CD4-positive, alpha-beta memory T cell (primary cell): ENCODE data around the gene DZIP1. TPM values are rescaled to one million over a fixed set of nuclear protein-coding genes. Genes with fewer than 3 reads are reported as not detected.
"Not testable (repeated sequence)": the region's sequence is repeated elsewhere in the genome, so short reads cannot be mapped to it uniquely, and the experiment has no call there.

Source experiments
- CTCF ChIA-PET: fragments of 350-600 bp; sonication (Branson Sonifier 250); formaldehyde crosslinking; loops from one replicate; lab custom pipeline; 2021; ENCODE audit warnings: inconsistent platforms; ENCODE audit not compliant: partially characterized antibody; lab: Charles Lee
- POLR2A ChIA-PET: fragments of 350-600 bp; sonication (Branson Sonifier 250); formaldehyde crosslinking; loops from one replicate; lab custom pipeline; 2021; ENCODE audit not compliant: partially characterized antibody; lab: Charles Lee
- DNase-seq, 5 donors: peaks; one replicate each; pipeline versions ENCODE4 v3.0.0 to v3.0.0-alpha.2; 2020 to 2022; ENCODE audit warnings: mixed read lengths in 1 of 5
- H3K27ac ChIP-seq: one replicate; pipeline ENCODE4 v1.7.0; 2013; ENCODE audit warnings: low read depth, low read length
- H3K27me3 ChIP-seq: 2 replicates; pipeline ENCODE4 v1.7.0; 2013; ENCODE audit warnings: mild to moderate bottlenecking, low read length, moderate library complexity; ENCODE audit not compliant: insufficient read depth
- H3K36me3 ChIP-seq: 2 replicates; pipeline ENCODE4 v1.7.0; 2013; ENCODE audit warnings: mild to moderate bottlenecking, low read length, moderate library complexity; ENCODE audit not compliant: insufficient read depth
- H3K4me1 ChIP-seq: 2 replicates; pipeline ENCODE4 v1.7.0; 2013; ENCODE audit warnings: mild to moderate bottlenecking, low read length, moderate library complexity; ENCODE audit not compliant: insufficient read depth
- H3K4me3 ChIP-seq, 2 donors: one replicate each; pipeline ENCODE4 v1.7.0; 2013; ENCODE audit warnings: low read length in 2 of 2, mild to moderate bottlenecking in 1 of 2
- H3K9me3 ChIP-seq, 2 donors: one replicate each; pipeline ENCODE4 v1.7.0; 2013; ENCODE audit warnings: low read length in 2 of 2, control low read depth in 1 of 2; ENCODE audit not compliant: control insufficient read depth in 1 of 2
- H3K27ac Mint-ChIP-seq, 7 donors: one replicate each; pipeline ENCODE4 v1.8.0; 2020 to 2021; ENCODE audit warnings: mixed read lengths in 7 of 7, mild to moderate bottlenecking in 6 of 7, inconsistent platforms in 3 of 7, moderate library complexity in 3 of 7
- H3K27me3 Mint-ChIP-seq, 2 donors: one replicate each; pipeline ENCODE4 v1.8.0; 2020 to 2021; ENCODE audit warnings: mixed read lengths in 2 of 2
- H3K36me3 Mint-ChIP-seq, 2 donors: one replicate each; pipeline ENCODE4 v1.8.0; 2020 to 2021; ENCODE audit warnings: mixed read lengths in 2 of 2, inconsistent platforms in 1 of 2, mild to moderate bottlenecking in 1 of 2
- H3K4me1 Mint-ChIP-seq, 4 donors: one replicate each; pipeline ENCODE4 v1.8.0; 2020 to 2021; ENCODE audit warnings: mixed read lengths in 4 of 4, mild to moderate bottlenecking in 1 of 4
- H3K4me3 Mint-ChIP-seq, 8 donors: one replicate each; pipeline ENCODE4 v1.8.0; 2020 to 2021; ENCODE audit warnings: mixed read lengths in 8 of 8, mild to moderate bottlenecking in 7 of 8, moderate library complexity in 6 of 8, inconsistent platforms in 3 of 8
- H3K9me3 Mint-ChIP-seq, 8 donors: one replicate each; pipeline ENCODE4 v1.8.0; 2020 to 2021; ENCODE audit warnings: mixed read lengths in 8 of 8, mild to moderate bottlenecking in 5 of 8, inconsistent platforms in 3 of 8, moderate library complexity in 1 of 8
- intact Hi-C: fragments of 100-400 bp; cut with micrococcal nuclease; formaldehyde crosslinking; loops from one replicate; pipeline ENCODE4 v1.15.1; 2023
- polyA plus RNA-seq, 2 donors: library from polyadenylated mRNA; unstranded; fragments of 300-500 nt; fragmentation: Illumina TruSeq; gene quantifications; one replicate each; pipeline ENCODE4 v1.2.3, GENCODE V29; 2021
- total RNA-seq, 2 experiments: library from RNA; stranded (reverse); gene quantifications; one replicate each; pipeline ENCODE4 v1.2.3, GENCODE V29; 2021

Gene DZIP1, protein sequence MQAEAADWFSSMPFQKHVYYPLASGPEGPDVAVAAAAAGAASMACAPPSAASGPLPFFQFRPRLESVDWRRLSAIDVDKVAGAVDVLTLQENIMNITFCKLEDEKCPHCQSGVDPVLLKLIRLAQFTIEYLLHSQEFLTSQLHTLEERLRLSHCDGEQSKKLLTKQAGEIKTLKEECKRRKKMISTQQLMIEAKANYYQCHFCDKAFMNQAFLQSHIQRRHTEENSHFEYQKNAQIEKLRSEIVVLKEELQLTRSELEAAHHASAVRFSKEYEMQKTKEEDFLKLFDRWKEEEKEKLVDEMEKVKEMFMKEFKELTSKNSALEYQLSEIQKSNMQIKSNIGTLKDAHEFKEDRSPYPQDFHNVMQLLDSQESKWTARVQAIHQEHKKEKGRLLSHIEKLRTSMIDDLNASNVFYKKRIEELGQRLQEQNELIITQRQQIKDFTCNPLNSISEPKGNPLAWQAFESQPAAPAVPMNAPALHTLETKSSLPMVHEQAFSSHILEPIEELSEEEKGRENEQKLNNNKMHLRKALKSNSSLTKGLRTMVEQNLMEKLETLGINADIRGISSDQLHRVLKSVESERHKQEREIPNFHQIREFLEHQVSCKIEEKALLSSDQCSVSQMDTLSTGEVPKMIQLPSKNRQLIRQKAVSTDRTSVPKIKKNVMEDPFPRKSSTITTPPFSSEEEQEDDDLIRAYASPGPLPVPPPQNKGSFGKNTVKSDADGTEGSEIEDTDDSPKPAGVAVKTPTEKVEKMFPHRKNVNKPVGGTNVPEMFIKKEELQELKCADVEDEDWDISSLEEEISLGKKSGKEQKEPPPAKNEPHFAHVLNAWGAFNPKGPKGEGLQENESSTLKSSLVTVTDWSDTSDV
- total RNA-seq: not detected
- polyA plus RNA-seq: not detected

GRCh38 chr13:95644601-95645052, at the start of gene DZIP1:
DZIP1 (minus strand) TSS chr13:95644706; CDS start chr13:95642029, 2,677 bp downstream.
- Histone ChIP-seq H3K27me3 (peaks cover 8% of the 10 kb centered on the region), H3K4me3 (no peak within 1 kb of the TSS), H3K9me3 (no peaks in the 10 kb centered on the region), H3K4me1 (peaks cover 9% of the 10 kb centered on the region), H3K27ac (no peak within 1 kb of the TSS), H3K36me3 (no peaks in the 10 kb centered on the region)
- peak within 1 kb of the TSS; percentile 39 to 73 (median 70) for H3K4me3 Mint-ChIP-seq
- DNase-seq: no peak
- no peaks in the 10 kb centered on the region for H3K36me3 Mint-ChIP-seq
- intact Hi-C loops: no loop called here
- H3K27me3 Mint-ChIP-seq: peaks cover 35 to 36% of the 10 kb centered on the region in 2 donors
- no peak within 1 kb of the TSS for H3K27ac Mint-ChIP-seq
- CTCF ChIA-PET: interaction anchor here (0.9 kb wide), 1 partner anchor 20 kb away, joined by 4 read pairs; no protein-coding TSS in a partner anchor
- H3K4me1 Mint-ChIP-seq: peaks cover 2 to 12% (median 10%) of the 10 kb centered on the region in 4 donors
- H3K9me3 Mint-ChIP-seq: no peaks in the 10 kb centered on the region
- POLR2A ChIA-PET: no interaction called here

DNA sequence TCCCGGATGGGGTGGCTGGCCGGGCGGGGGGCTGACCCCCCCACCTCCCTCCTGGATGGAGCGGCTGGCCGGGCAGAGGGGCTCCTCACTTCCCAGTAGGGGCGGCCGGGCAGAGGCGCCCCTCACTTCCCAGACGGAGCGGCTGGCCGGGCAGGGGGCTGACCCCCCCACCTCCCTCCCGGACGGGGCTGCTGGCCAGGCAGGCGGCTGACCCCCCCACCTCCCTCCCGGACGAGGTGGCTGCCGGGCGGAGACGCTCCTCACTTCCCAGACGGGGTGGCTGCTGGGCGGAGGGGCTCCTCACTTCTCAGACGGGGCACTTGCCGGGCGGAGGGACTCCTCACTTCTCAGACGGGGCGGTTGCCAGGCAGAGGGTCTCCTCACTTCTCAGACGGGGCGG, 46.5 kb upstream of the DZIP1 start:
- Mint-ChIP-seq H3K4me1 (peaks cover 30 to 37% (median 37%) of the 10 kb centered on the region in 4 donors), H3K36me3 (peaks cover 12 to 25% of the 10 kb centered on the region in 2 donors), H3K9me3 (peaks cover 4 to 28% (median 12%) of the 10 kb centered on the region in 8 donors)
- H3K36me3 ChIP-seq, H3K9me3 ChIP-seq, H3K27me3 ChIP-seq, CTCF ChIA-PET, H3K4me3 Mint-ChIP-seq, intact Hi-C loops, DNase-seq, H3K27me3 Mint-ChIP-seq, H3K4me3 ChIP-seq, H3K27ac ChIP-seq, POLR2A ChIA-PET, H3K27ac Mint-ChIP-seq: not testable (repeated sequence)
- H3K4me1 ChIP-seq: peaks cover 23% of the 10 kb centered on the region

DNA sequence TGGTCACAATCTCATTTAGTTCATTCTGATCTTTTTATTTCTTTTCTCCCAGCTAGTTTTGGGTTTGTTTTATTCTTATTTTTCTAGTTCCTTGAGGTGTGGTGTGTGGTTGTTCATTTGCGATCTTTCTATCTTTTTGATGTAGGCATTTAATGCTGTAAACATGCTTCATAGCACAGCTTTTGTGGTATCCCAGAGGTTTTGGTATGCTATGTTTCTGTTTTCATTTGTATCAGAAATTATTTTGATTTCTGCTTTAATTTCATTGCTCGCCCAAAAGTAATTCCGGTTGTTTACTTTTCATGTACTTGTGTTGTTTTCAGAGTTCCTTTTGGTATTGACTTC, 45.0 kb upstream of the DZIP1 start:
- Mint-ChIP-seq H3K36me3 (peaks cover 17 to 32% of the 10 kb centered on the region in 2 donors), H3K9me3 (peaks cover 4 to 28% (median 14%) of the 10 kb centered on the region in 8 donors), H3K4me1 (peaks cover 35 to 52% (median 43%) of the 10 kb centered on the region in 4 donors), H3K4me3 (peak overlapping the region in 4 of 8 donors; percentile 36 to 79 (median 46)), H3K27ac (peak overlapping the region in 5 of 7 donors; percentile 58 to 79 (median 68)), H3K27me3 (no peaks in the 10 kb centered on the region)
- Histone ChIP-seq H3K27me3 (no peaks in the 10 kb centered on the region), H3K36me3 (no peaks in the 10 kb centered on the region), H3K4me1 (peaks cover 23% of the 10 kb centered on the region), H3K9me3 (no peaks in the 10 kb centered on the region), H3K27ac (no peak overlapping the region), H3K4me3 (no peak overlapping the region)
- ChIA-PET CTCF (interaction anchor here (0.6 kb wide), 1 partner anchor 50 kb away, joined by 3 read pairs; no protein-coding TSS in a partner anchor), POLR2A (interaction anchor here (1.3 kb wide), 1 partner anchor 13 kb away, joined by 5 read pairs; the partner anchor contains the start of gene DNAJC3)
- no peak for DNase-seq
- intact Hi-C loops: no loop called here

DNA sequence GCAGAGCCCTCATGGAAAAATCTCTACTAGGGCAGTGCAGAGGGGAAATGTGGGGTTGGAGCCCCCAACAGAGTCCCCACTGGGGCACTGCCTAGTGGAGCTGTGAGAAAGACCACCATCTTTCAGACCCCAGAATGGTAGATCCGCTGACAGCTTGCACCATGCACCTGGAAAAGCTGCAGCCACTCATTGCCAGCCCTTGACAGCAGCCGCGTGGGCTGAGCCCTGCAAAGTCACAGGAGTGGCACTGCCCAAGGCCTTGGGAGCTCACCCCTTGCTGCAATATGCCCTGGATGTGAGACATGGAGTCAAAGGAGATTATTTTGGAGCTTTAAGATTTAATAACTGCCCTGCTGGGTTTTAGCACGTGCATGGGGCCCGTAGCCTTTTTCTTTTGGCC, 40.5 kb upstream of the DZIP1 start:
- H3K4me3 Mint-ChIP-seq, POLR2A ChIA-PET, DNase-seq, H3K36me3 ChIP-seq, H3K27me3 Mint-ChIP-seq, H3K4me3 ChIP-seq, H3K9me3 ChIP-seq, H3K27ac ChIP-seq, H3K27ac Mint-ChIP-seq, H3K27me3 ChIP-seq, intact Hi-C loops: not testable (repeated sequence)
- peaks cover 59 to 96% (median 73%) of the 10 kb centered on the region in 4 donors for H3K4me1 Mint-ChIP-seq
- H3K9me3 Mint-ChIP-seq: peaks cover 4 to 28% (median 14%) of the 10 kb centered on the region in 8 donors
- CTCF ChIA-PET: interaction anchor here (1.4 kb wide), 1 partner anchor 24 kb away, joined by 4 read pairs; no protein-coding TSS in a partner anchor
- H3K36me3 Mint-ChIP-seq: peaks cover 19 to 45% of the 10 kb centered on the region in 2 donors
- H3K4me1 ChIP-seq: peaks cover 42% of the 10 kb centered on the region

GRCh38 chr13:95684418-95684817, 39.9 kb upstream of the DZIP1 start:
- H3K9me3 Mint-ChIP-seq: peaks cover 4 to 25% (median 14%) of the 10 kb centered on the region in 8 donors
- H3K4me1 ChIP-seq: peaks cover 44% of the 10 kb centered on the region
- peaks cover 18 to 41% of the 10 kb centered on the region in 2 donors for H3K36me3 Mint-ChIP-seq
- H3K27ac ChIP-seq: no peak overlapping the region
- no peaks in the 10 kb centered on the region for H3K27me3 ChIP-seq
- no peaks in the 10 kb centered on the region for H3K27me3 Mint-ChIP-seq
- peak overlapping the region in 1 of 7 donors; percentile 14 for H3K27ac Mint-ChIP-seq
- H3K4me1 Mint-ChIP-seq: peaks cover 61 to 96% (median 75%) of the 10 kb centered on the region in 4 donors
- CTCF ChIA-PET: interaction anchor here (1.4 kb wide), 1 partner anchor 23 kb away, joined by 4 read pairs; no protein-coding TSS in a partner anchor
- no peak for DNase-seq
- intact Hi-C loops: no loop called here
- H3K36me3 ChIP-seq: no peaks in the 10 kb centered on the region
- H3K9me3 ChIP-seq: no peaks in the 10 kb centered on the region
- no peak overlapping the region for H3K4me3 ChIP-seq
- POLR2A ChIA-PET: no interaction called here
- H3K4me3 Mint-ChIP-seq: peak overlapping the region in 2 of 8 donors; percentile 20 to 24

- Histone ChIP-seq H3K27ac (no peak overlapping the region), H3K9me3 (no peaks in the 10 kb centered on the region), H3K4me1 (peaks cover 54% of the 10 kb centered on the region), H3K4me3 (no peak overlapping the region), H3K36me3 (no peaks in the 10 kb centered on the region), H3K27me3 (no peaks in the 10 kb centered on the region)
- ChIA-PET POLR2A (no interaction called here), CTCF (no interaction called here)
- Mint-ChIP-seq H3K27ac (peak overlapping the region in 3 of 7 donors; percentile 9 to 50 (median 45)), H3K27me3 (no peaks in the 10 kb centered on the region), H3K9me3 (peaks cover 0 to 2% (median 0%) of the 10 kb centered on the region in 8 donors), H3K36me3 (peaks cover 13 to 27% of the 10 kb centered on the region in 2 donors), H3K4me1 (peaks cover 57 to 88% (median 77%) of the 10 kb centered on the region in 4 donors), H3K4me3 (peak overlapping the region in 4 of 8 donors; percentile 0 to 96 (median 48))
- DNase-seq: no peak
- intact Hi-C loops: loop anchor here (5.0 kb wide), 5 partner anchors 73 to 1357 kb away; partner anchors contain the start of genes ABCC4 and GPR180
Observed at GRCh38 chr13:95679722-95680121, 35.2 kb upstream of the DZIP1 start.
